CD14-positive monocyte (primary cell): ENCODE data around the gene ST3GAL2. TPM values are rescaled to one million over a fixed set of nuclear protein-coding genes. Genes with fewer than 3 reads are reported as not detected.

Experiments
- DNase-seq, 3 donors: peaks; one replicate each; pipeline ENCODE4 v3.0.0-alpha.2; 2011 to 2022
- H2AFZ ChIP-seq: 2 replicates; pipeline ENCODE4 v1.6.0; 2012; ENCODE audit warnings: mild to moderate bottlenecking, low read depth, low read length, inconsistent platforms; ENCODE audit not compliant: insufficient read depth, poor library complexity, severe bottlenecking
- H3K27ac ChIP-seq, 2 donors: 1 replicate in 1 of 2; 2 replicates in 1 of 2; pipeline ENCODE4 v1.5.1; 2012 to 2013; ENCODE audit warnings: low read length in 2 of 2, control low read depth in 1 of 2, inconsistent platforms in 1 of 2, low read depth in 1 of 2, mild to moderate bottlenecking in 1 of 2
- H3K27me3 ChIP-seq, 2 donors: one replicate each; pipeline versions ENCODE4 v1.6.0 to v1.6.1; 2011 to 2013; ENCODE audit warnings: low read length in 2 of 2; ENCODE audit not compliant: control insufficient read depth in 2 of 2, insufficient read depth in 2 of 2
- H3K36me3 ChIP-seq, 2 donors: replicated peaks in 1 of 2; 1 replicate in 1 of 2; 2 replicates in 1 of 2; pipeline versions ENCODE4 v1.5.1 to v1.6.1; 2012 to 2013; ENCODE audit warnings: low read length in 2 of 2, control low read depth in 1 of 2, inconsistent platforms in 1 of 2, mild to moderate bottlenecking in 1 of 2; ENCODE audit not compliant: insufficient read depth in 2 of 2, control insufficient read depth in 1 of 2
- H3K4me1 ChIP-seq, 2 donors: 1 replicate in 1 of 2; 2 replicates in 1 of 2; pipeline versions ENCODE4 v1.5.1 to v1.6.1; 2012 to 2013; ENCODE audit warnings: low read length in 2 of 2, control low read depth in 1 of 2, inconsistent platforms in 1 of 2, mild to moderate bottlenecking in 1 of 2, moderate library complexity in 1 of 2; ENCODE audit not compliant: insufficient read depth in 2 of 2, control insufficient read depth in 1 of 2
- H3K4me2 ChIP-seq: replicated peaks from 2 replicates; pipeline ENCODE3; 2012; ENCODE audit warnings: low read length, moderate library complexity, mild to moderate bottlenecking; ENCODE audit not compliant: poor library complexity, severe bottlenecking; ENCODE audit errors: extremely low read depth
- H3K4me3 ChIP-seq, 3 experiments: fragments of 200-600 bp in 1 of 3; sonication (generic) in 1 of 3; replicated peaks in 1 of 3; 1 replicate in 2 of 3; 2 replicates in 1 of 3; pipeline ENCODE4 v1.5.1; 2011 to 2013; ENCODE audit warnings: low read length in 3 of 3, mild to moderate bottlenecking in 3 of 3, control low read depth in 2 of 3, low read depth in 2 of 3, inconsistent platforms in 1 of 3, moderate library complexity in 1 of 3
- H3K79me2 ChIP-seq: 2 replicates; pipeline ENCODE4 v1.6.0; 2012; ENCODE audit warnings: mild to moderate bottlenecking, control low read depth, inconsistent platforms, low read length, moderate library complexity; ENCODE audit not compliant: insufficient read depth
- H3K9ac ChIP-seq: 2 replicates; pipeline ENCODE4 v1.6.0; 2017; ENCODE audit warnings: low read length, mild to moderate bottlenecking; ENCODE audit not compliant: insufficient read depth, poor library complexity, severe bottlenecking
- H3K9me3 ChIP-seq, 2 donors: replicated peaks in 1 of 2; 1 replicate in 1 of 2; 2 replicates in 1 of 2; pipeline versions ENCODE4 v1.5.1 to v1.6.1; 2012 to 2013; ENCODE audit warnings: low read length in 2 of 2, control low read depth in 1 of 2; ENCODE audit not compliant: control insufficient read depth in 1 of 2, insufficient read depth in 1 of 2
- H4K20me1 ChIP-seq: 2 replicates; pipeline ENCODE4 v1.6.0; 2012; ENCODE audit warnings: mild to moderate bottlenecking, low read length, control low read depth, moderate library complexity; ENCODE audit not compliant: insufficient read depth
- H3K27ac Mint-ChIP-seq, 7 donors: one replicate each; pipeline ENCODE4 v1.8.0; 2020; ENCODE audit warnings: mild to moderate bottlenecking in 7 of 7, mixed read lengths in 7 of 7, moderate library complexity in 6 of 7, inconsistent platforms in 2 of 7
- H3K27me3 Mint-ChIP-seq, 3 donors: one replicate each; pipeline ENCODE4 v1.8.0; 2021 to 2022; ENCODE audit warnings: low read depth in 3 of 3, mild to moderate bottlenecking in 3 of 3, mixed read lengths in 3 of 3, moderate library complexity in 3 of 3, inconsistent platforms in 1 of 3
- H3K36me3 Mint-ChIP-seq, 2 donors: one replicate each; pipeline ENCODE4 v1.8.0; 2020; ENCODE audit warnings: mixed read lengths in 2 of 2, inconsistent platforms in 1 of 2, mild to moderate bottlenecking in 1 of 2
- H3K4me1 Mint-ChIP-seq: one replicate; pipeline ENCODE4 v1.8.0; 2020; ENCODE audit warnings: mild to moderate bottlenecking, mixed read lengths
- H3K4me3 Mint-ChIP-seq, 2 donors: one replicate each; pipeline ENCODE4 v1.8.0; 2020; ENCODE audit warnings: mild to moderate bottlenecking in 2 of 2, mixed read lengths in 2 of 2, moderate library complexity in 1 of 2
- H3K9me3 Mint-ChIP-seq, 7 donors: one replicate each; pipeline ENCODE4 v1.8.0; 2020 to 2022; ENCODE audit warnings: mixed read lengths in 7 of 7, mild to moderate bottlenecking in 6 of 7, moderate library complexity in 6 of 7, inconsistent platforms in 2 of 7
- WGBS: methylation state at CpG from one replicate; pipeline ENCODE4 v1.1.5; 2013; ENCODE audit warnings: missing lambda C conversion rate; ENCODE audit not compliant: insufficient coverage; 5-methylcytosine and 5-hydroxymethylcytosine counted together
- intact Hi-C, 2 donors: fragments of 100-400 bp; cut with micrococcal nuclease; formaldehyde crosslinking; loops; one replicate each; pipeline versions ENCODE4 v1.15.0 to v1.15.1; 2023
- polyA plus RNA-seq, 3 donors: library from polyadenylated mRNA; depleted of rRNA in 1 of 3; unstranded in 2 of 3; stranded (reverse) in 1 of 3; fragments of 300-500 nt in 2 of 3; fragments of >200 nt in 1 of 3; fragmentation: Illumina TruSeq in 2 of 3; gene quantifications; 1 replicate in 2 of 3; 2 replicates in 1 of 3; pipeline ENCODE4 v1.2.3, GENCODE V29; 2012 to 2021
- TF ChIP-seq, protein P1 (sequence below): fragments of 200-600 bp; IDR thresholded peaks from one replicate; pipeline ENCODE4 v1.8.0; 2022; ENCODE audit warnings: antibody characterized with exemption, mild to moderate bottlenecking

Gene ST3GAL2
- polyA plus RNA-seq, 3 donors: 13.5 to 20.0 (median 18.4) TPM

DNA sequence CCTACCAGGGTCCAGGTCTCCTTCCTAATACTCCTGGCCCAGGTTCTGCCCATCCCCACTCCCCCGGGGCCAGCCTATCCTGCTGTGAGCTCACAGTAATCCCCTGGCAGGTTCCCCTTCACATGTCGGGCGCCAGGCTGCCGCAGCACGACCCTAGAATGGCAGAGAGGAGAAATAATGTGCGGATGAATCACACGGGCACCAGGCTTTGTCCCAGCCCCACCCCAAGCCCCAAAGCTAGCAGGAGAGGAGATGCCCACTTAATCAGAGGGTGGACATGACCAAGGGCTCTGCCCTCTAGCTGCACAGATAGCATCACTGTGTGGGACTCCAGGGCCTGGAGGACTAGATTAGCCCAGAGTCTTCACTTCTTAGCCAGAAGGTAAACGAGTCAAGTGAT, 39.5 kb downstream of the ST3GAL2 start:
- peak overlapping the region in 1 of 7 donors; percentile 32 for H3K27ac Mint-ChIP-seq
- peaks cover 16% of the 10 kb centered on the region for H4K20me1 ChIP-seq
- H3K4me1 Mint-ChIP-seq: peaks cover 26% of the 10 kb centered on the region
- H3K4me3 ChIP-seq: no peak overlapping the region
- no peak overlapping the region for H3K4me3 Mint-ChIP-seq
- intact Hi-C loops: loop anchor here (2.0 to 5.0 kb wide), 2 partner anchors 53 kb away; partner anchors contain the start of gene FCSK (in 1 of the 2)
- H3K4me1 ChIP-seq: peaks cover 20 to 24% of the 10 kb centered on the region in 2 donors
- no peak for DNase-seq
- peaks cover 6% of the 10 kb centered on the region for H3K79me2 ChIP-seq
- WGBS: 100% methylated on average over 2 of the region's 8 CpGs
- no peak overlapping the region for H2AFZ ChIP-seq
- peaks cover 26 to 44% of the 10 kb centered on the region in 2 donors for H3K36me3 ChIP-seq
- no peaks in the 10 kb centered on the region for H3K27me3 ChIP-seq
- peaks cover 51 to 67% of the 10 kb centered on the region in 2 donors for H3K36me3 Mint-ChIP-seq
- TF ChIP-seq, protein P1, sequence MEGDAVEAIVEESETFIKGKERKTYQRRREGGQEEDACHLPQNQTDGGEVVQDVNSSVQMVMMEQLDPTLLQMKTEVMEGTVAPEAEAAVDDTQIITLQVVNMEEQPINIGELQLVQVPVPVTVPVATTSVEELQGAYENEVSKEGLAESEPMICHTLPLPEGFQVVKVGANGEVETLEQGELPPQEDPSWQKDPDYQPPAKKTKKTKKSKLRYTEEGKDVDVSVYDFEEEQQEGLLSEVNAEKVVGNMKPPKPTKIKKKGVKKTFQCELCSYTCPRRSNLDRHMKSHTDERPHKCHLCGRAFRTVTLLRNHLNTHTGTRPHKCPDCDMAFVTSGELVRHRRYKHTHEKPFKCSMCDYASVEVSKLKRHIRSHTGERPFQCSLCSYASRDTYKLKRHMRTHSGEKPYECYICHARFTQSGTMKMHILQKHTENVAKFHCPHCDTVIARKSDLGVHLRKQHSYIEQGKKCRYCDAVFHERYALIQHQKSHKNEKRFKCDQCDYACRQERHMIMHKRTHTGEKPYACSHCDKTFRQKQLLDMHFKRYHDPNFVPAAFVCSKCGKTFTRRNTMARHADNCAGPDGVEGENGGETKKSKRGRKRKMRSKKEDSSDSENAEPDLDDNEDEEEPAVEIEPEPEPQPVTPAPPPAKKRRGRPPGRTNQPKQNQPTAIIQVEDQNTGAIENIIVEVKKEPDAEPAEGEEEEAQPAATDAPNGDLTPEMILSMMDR: no peak
- H3K27ac ChIP-seq: no peak overlapping the region
- no peak overlapping the region for H3K9ac ChIP-seq
- peaks cover 0 to 3% (median 2%) of the 10 kb centered on the region in 3 donors for H3K27me3 Mint-ChIP-seq
- peaks cover 0 to 3% (median 0%) of the 10 kb centered on the region in 7 donors for H3K9me3 Mint-ChIP-seq
- no peaks in the 10 kb centered on the region for H3K9me3 ChIP-seq
- H3K4me2 ChIP-seq: no peak overlapping the region

DNA sequence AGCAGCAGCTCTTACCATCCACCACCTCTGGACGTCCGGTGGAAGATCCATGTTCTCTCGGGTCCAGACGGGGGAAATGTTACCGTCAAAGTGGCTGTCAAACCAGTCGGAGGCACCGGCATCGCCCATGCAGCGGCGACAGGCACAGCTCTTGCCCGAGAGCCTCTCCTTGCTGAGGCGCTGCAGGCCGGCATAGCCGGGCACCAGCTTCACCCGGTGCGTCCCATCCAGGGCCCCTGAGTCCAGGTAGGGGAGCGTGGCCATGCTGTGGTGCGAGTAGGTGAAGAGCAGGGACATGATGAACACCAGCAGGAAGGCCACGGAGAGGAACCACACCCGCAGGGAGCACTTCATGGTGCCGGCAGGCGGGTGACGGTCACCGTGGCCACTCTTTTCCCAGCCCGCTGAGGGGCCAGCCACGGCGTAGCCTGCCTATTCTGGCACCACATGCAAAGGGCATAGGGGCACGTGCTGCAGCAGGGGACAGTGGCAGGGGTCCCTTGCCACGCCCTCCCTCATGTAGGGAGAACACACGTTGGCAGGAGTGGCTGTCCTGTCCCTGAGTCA, 40.6 kb downstream of the ST3GAL2 start:
- H3K27me3 ChIP-seq: no peaks in the 10 kb centered on the region
- peaks cover 15% of the 10 kb centered on the region for H3K4me1 Mint-ChIP-seq
- no peak overlapping the region for H2AFZ ChIP-seq
- H3K27me3 Mint-ChIP-seq: peaks cover 0 to 2% (median 2%) of the 10 kb centered on the region in 3 donors
- no peak overlapping the region for H3K27ac ChIP-seq
- peaks cover 4% of the 10 kb centered on the region for H3K79me2 ChIP-seq
- H3K4me3 ChIP-seq: no peak overlapping the region
- TF ChIP-seq, protein P1: no peak
- peaks cover 26 to 55% of the 10 kb centered on the region in 2 donors for H3K36me3 ChIP-seq
- no peaks in the 10 kb centered on the region for H3K9me3 Mint-ChIP-seq
- peaks cover 51 to 74% of the 10 kb centered on the region in 2 donors for H3K36me3 Mint-ChIP-seq
- peaks cover 16% of the 10 kb centered on the region for H4K20me1 ChIP-seq
- H3K4me2 ChIP-seq: no peak overlapping the region
- WGBS: 97% methylated on average over 27 of the region's 30 CpGs
- no peak overlapping the region for H3K9ac ChIP-seq
- H3K4me1 ChIP-seq: peaks cover 9 to 13% of the 10 kb centered on the region in 2 donors
- H3K9me3 ChIP-seq: no peaks in the 10 kb centered on the region
- no peak overlapping the region for H3K4me3 Mint-ChIP-seq
- DNase-seq: no peak
- H3K27ac Mint-ChIP-seq: no peak overlapping the region
- intact Hi-C loops: loop anchor here (2.0 to 5.0 kb wide), 2 partner anchors 54 to 55 kb away; partner anchors contain the start of gene FCSK (in 1 of the 2)
